Measurements from ENCODE around the gene CDKAL1.

CDKAL1 gene

DNA sequence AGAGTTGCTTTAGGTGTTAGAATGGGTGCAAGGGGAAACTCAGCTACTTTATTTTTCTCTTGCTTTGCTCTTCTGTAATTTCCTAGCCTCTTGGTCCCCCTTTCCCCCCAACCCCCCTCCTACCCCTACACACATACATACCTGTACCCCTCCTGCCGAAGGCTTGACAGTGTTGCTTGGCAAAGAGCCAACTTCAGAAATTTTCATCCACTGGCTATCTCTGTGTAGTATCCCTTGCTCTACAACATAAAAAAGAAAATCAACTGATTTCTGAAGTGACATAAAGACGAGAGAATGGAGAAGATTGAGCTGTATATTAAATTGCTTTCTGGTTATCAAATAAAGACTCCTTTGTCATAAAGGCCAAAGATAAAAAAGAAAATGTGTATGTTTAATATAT is 561.2 kb downstream of the CDKAL1 start:
- no peak for DNase-seq

DNA sequence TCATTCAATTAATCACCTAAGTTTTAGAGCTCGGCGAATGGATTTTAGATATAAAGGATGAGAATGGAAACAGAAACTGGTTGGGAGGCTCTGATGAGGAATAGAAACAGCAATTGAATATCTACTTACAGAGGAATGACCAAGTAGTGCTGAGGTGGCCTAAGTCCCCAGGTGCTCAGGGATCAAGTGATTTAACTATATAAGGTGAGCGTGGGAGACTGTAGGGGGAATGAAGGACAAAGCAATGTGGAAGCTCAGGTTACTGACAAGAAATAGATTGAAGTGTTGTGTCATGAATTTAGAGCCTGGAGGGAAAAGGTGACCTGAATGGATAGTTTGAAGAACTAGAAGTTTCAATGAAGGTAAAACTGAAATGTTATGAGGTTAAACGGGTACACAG is 563.9 kb downstream of the CDKAL1 start:
- no peak for DNase-seq

- DNase-seq, result no peak
Measured at GRCh38 chr6:21098744-21099143, 564.5 kb downstream of the CDKAL1 start.

DNA sequence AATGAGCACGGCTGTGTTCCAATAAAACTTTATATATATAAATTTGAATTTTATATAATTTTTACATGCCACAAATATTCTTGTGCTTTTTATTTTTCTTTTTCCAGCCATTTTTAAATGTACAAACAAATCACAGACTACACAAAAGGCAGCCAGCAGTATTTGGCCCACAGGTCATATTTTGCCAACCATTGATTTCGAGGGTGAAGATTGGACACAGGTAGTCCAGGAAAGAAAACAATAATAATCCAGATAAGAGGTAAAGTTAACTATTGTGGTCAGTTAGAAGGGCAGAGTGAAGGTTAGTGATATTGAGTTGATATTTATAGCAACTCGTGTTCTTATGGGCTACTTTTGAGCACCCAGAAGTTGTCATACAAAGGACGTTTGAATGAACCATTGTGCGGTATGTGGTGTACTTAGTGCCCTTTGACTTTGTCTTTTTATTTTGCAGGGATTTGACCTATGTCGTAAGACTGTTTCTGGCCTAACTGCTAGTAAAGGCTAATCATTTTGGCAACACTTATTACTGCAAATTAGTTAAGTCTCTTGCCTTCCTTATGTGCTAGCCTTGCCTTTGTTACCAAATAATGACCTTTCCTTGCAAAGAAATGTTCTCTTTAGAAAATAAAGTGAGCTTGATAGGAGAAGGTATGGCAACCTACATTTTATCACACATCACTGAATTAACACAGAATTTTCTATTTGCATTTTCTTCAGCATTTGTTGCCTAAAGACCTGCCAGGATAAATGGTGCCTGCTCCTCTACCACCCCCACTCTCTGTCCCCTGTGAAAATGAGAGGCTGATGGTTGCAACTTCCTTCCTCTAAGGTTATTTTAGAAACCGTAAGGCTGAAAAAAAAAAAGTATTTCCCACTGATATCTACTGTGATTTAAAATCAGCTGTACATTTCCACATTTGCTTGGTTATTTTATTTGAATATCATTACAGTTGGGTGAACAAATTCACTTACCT is 565.4 kb downstream of the CDKAL1 start:
- no peak for DNase-seq

DNA sequence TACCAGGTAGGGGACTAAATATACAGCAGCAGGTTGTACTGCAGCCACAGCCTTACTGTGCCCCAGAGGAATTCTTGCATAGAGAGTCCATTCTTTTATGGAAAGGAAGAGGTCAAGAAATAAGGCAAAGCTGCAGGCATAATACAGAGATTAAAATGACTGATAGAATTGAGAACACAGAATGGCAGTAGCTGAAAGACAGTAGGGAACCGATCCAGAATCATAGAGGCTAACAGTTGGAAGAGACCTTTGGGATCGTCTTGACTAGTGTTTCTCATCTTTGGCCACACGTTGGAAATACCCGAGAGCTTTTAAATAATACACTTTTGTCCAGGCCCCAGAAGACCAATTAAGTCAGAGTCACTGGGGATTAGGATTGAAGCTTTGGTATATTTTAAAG is 566.7 kb downstream of the CDKAL1 start:
- no peak for DNase-seq

GRCh38 chr6:21101694-21102093 is 567.4 kb downstream of the CDKAL1 start:
- no peak for DNase-seq

- DNase-seq, result no peak
Measured at GRCh38 chr6:21102201-21102600, 567.9 kb downstream of the CDKAL1 start.

GRCh38 chr6:21102624-21103023 is 568.4 kb downstream of the CDKAL1 start:
- no peak for DNase-seq

DNA sequence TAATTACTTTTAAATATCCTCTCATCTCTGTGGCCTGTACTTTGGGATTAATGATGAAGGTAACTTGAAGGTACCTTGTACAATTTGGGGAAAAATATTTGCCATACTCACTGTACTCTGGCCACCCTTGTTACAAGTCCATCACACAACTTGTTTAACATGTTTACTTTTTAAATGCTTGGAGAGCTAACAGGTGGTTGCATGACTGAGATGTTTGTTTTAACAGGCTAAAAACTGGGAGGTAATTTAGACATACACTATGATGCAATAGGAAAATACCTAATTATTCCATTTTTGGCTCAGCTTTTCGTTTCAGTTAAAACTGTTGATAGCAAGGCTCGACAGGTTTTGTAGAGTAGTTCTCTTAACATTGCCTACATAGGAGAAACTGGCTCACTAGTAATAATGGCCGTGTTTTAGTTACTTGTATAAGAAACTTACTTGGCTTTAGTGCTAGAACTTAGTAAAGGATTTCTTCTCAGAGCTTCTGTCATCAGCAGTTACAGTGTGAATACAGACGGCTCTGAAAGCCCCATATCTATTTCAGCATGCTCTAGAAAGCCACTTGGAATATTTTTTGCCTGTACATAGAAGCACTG is 569.5 kb downstream of the CDKAL1 start:
- no peak for DNase-seq

DNA sequence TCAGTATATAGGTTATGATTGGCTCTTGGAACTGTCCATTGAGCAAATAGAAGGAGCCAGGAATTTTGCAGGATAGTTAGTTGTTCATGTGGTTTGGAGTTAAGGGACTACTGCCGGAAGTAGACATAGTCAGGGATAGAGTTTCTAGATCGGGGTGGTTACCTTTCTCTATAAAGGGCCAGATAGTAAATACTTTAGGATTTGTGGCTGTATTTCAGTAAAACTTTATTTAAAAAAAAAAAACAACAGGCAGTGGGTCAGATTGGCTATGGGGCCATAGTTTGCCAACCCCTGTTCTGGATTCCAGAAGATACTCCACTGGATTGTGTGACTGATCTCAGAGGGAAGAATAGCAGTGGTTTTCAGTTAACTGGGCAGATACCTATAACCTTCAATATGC is 570.0 kb downstream of the CDKAL1 start:
- DNase-seq, result no peak

DNA sequence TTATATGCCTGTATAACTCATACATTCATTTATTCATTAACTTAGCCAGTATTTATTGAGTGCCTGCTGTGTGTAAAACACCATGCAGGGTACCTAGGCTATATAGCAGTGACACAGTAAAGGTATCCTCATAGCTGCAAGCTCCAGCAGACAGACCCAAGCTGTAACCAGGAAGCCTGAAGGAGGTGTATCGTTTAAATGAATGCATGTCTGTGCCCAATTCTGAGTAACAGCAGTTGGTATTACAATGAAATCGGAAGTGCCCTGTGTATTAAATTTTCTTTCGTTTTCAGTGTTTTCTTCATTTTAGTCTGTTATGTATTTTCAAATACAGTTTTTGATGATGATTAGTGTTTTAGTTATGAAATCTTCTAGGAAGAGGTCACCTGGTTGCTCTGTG is 573.5 kb downstream of the CDKAL1 start:
- DNase-seq, result no peak

DNA sequence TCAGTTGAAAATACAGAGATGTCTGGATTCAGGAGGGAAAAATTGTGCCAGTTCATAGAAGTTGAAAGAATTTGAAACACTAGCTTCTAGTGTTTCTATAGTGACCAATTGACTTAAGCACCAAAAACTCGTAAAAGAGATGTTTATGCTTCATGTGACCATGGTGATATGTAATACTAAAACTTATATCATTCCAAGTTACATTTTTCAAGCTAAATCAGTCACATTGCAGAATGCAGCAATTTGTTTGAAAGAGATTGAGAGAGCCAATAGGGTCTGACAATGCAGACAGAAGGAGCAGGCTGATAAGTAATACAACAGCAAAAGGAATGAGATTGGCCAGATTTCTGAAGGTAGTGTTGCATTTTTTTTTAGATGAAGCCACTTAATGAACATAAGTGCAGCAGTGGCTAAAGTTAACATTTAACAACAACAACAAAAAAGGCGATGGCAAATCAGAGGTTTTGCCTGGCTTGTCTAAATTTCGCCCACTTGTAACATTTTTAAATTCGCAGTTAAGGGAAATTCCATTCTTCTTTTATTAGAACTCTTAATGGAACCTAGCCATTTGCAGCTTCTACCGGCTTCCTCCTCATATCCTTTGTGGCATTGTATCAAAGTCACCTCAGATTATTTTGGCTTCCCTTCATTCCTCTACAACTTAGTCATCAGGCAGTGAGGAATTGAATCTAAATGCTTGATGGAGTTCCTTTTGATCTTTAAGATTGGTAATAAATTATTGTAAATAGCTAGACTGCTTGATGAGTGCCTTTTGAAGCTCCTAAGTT is 575.3 kb downstream of the CDKAL1 start:
- no peak for DNase-seq

DNA sequence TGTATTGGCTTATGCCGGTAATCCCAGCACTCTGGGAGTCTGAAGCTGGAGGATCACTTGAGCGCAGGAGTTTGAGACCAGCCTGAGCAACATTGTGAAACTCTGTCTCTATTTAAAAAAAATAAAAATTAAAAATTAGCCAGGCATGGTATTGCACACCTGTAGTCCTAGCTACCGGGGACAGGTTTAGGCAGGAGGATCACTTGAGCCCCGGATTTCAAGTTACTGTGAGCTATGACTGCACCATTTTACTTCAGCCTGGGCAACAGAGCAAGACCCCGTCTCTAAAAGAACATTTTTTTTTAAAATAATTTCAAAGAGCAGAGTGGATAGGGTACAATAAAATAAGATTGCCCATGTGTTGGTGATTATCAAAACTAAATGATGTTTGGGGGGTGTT is 576.4 kb downstream of the CDKAL1 start:
- DNase-seq, result no peak

GRCh38 chr6:21111093-21111725 is 577.0 kb downstream of the CDKAL1 start:
- DNase-seq, result no peak

DNA sequence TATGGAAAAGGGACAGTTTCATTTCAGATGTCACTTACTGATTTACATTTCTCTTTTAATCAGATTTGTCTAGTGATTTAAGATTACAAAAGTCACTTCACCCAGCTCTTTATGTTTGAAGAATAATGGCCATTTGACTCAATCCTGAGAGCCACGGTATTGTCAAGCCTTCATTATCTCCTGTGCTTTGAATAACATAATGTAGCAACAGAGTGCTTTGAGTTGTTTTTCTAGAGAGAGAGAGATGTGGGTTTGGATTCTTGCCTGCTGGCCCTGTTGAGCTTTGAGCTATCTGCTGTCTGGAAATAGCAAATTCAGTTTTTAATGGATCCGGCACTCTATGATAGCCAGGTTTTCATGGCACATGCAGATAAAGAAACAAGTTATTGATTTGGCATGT is 580.9 kb downstream of the CDKAL1 start:
- DNase-seq, result no peak

DNA sequence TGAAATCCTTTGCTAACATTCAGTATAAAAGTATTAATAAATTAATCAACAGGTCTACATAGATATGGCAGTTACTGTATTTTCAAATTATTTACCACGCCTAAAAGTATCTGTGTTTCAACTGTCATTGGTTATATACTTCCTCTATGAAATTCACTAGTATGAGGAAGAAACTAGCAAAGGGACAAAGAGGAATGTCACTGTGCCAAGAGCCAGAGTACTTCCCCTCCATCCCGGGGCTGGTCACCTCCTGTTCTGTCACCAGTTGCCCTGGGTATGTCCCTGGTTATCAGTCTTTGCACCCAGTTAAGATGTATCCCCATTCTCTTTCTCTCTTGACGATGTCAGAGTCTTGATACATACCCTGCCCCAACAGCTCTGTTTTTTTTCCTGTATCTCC is 582.5 kb downstream of the CDKAL1 start:
- DNase-seq, result no peak

DNA sequence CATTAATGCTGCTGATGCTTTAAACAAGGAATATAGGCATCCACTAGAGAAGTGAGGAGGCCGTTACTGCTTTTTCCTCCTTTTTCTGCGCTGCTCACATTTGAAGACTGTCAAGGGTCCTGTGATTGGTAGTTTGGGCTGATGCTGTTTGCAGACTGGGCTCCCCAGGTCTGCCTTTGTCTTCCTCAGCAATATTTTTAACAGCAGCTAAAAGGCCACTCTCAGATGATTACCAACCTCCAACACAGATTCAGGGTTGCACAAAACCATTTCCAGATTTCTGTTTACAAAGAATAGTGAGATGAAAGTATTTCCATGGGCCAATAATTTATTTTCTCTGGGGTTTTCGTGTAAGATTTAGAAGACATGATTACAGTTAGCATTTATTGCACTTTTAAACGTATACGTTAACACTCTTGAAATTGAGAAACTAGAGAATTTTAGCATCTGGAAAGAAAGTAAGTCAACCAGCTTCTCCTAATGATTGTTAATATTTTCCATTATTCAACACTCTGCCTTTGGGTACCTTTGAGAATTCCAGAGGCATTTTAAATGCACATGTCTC is 584.0 kb downstream of the CDKAL1 start:
- DNase-seq, result no peak

DNA sequence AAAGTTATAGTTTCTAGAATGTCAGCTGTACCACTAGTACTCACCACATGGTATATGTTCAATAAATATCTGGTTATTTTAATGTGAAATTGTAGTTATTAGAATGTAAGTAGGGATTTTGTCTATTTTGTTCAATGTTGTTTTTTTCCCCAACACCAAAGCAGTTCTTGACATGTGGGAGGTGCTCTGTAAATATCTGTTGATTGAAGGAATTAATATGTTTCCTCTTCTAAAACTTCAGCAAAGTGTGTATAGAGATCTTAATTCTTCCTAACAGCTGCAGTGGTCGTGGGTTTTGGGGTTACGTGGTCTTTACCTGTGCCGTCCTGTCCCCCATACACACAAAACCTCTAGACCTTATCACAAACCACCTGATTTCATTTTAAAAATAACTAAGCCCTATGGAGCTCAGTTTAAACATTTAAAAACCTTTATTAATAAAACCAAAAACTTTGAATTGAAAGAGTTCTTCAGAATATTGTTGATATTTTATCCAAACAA is 587.4 kb downstream of the CDKAL1 start:
- no peak for DNase-seq

GRCh38 chr6:21123507-21124436 is 589.5 kb downstream of the CDKAL1 start:
- DNase-seq, result no peak

DNA sequence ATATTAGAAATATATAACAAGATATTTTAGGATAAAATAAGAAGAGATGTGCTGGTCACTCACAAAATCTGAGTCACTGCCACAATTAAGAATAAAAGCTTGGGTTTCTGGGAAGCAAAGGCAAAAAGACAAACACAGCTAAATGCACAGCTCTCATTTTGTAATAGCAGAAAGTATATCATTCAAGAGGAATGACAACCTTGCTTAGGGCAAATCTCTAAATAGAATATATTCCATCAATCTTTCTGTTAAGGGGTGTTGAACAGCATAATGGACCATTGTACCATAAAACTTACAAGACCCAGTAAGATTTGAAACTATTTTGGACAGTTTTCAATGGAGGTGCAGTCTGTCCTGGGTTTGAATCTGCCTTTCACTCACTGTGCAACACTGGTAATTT is 594.3 kb downstream of the CDKAL1 start:
- no peak for DNase-seq

DNA sequence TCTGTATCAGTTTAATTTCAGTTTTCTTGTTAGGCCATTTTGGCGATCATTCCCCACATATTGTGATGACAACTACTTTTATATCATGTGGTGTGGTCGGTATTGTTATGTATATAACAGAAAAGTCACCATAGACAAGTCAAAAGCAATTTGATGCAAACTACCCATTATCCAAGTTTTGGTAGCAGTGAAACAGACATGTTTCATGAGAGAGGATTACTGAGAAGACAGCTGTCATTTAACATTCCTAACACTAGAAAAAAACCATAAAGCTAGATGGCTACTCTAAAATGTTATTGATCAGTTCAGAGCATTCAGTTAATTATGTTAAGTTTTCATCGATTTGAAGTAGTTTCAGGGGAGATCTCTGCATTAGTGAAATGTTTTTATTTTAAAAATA is 597.1 kb downstream of the CDKAL1 start:
- DNase-seq, result no peak

All from stimulated activated CD4-positive, alpha-beta T cell treated with anti-CD3 and anti-CD28 coated beads, Interleukin-12 subunit alpha, Interleukin-12 subunit beta, amount 100 ng/mL, for 4 hours (primary cell).